GM19238 (cell line): ENCODE measurements around the gene CD2BP2.
"Not testable (repeated sequence)": the region's sequence is repeated elsewhere in the genome, so short reads cannot be mapped to it uniquely, and the experiment has no call there.

ENCODE experiments used
- DNase-seq: peaks from one replicate; pipeline ENCODE4 v3.0.0; 2011; ENCODE audit warnings: low spot score; ENCODE audit not compliant: insufficient read length

CD2BP2 gene

DNA sequence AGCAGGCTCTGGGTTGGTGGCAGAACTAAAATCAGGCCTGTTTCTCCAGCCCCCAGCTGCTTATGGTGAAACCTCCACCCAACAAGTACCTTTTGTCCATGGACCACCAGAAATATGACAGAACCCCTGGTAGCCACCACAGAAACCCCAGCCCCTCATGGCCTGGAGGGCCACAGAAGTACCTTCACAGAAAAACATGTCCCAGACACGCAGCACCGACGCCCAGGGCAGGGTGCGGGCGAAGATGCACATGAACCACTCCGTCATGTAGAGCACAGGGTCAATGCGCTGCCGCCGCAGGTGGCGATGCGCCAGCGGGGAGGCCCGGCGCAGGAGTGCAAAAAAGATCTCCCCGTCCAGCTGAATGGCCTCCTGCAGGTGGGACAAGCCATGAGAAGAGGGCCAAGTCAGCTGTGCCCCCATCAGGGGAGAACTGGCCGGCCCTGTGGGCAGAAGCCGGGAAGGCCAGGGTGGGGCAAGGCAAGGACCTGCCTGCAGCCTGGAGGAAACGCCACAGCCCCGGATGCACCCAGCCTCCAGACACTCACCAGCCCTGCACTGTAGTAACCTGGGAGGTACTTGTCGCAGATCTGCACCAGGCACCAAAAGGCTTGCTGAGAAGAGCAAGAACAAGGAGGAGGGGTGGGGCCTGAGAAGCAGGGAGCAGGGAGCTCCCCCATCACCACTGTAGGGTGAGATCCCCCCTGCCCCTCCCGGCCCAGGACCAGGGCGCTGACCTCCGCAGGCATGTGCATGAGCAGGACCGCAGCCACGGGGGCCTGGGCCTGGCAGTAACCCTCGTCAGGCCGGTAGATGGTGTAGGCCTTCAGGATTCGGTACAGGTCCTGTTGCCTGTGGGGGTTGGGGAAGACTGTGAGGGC lies 4.1 kb upstream of the CD2BP2 start:
- no peak for DNase-seq

DNA sequence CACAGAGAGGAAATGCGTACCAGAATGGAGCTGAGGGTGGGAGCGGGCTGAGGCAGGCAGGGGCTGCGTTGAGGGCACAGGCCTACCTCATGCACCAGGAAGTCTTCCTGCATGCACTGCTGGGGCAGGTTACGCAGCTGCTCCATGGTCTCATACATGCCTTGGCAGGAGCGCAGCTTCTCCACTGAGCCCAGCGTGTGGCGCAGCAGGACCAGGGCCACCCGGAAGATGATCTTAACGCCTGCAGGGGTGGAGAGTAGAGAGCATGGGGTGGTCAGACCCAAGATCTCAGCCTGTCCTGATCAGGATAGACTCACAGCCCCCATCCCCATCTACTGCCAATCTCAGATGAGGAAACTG lies 3.4 kb upstream of the CD2BP2 start:
- DNase-seq, result no peak

DNA sequence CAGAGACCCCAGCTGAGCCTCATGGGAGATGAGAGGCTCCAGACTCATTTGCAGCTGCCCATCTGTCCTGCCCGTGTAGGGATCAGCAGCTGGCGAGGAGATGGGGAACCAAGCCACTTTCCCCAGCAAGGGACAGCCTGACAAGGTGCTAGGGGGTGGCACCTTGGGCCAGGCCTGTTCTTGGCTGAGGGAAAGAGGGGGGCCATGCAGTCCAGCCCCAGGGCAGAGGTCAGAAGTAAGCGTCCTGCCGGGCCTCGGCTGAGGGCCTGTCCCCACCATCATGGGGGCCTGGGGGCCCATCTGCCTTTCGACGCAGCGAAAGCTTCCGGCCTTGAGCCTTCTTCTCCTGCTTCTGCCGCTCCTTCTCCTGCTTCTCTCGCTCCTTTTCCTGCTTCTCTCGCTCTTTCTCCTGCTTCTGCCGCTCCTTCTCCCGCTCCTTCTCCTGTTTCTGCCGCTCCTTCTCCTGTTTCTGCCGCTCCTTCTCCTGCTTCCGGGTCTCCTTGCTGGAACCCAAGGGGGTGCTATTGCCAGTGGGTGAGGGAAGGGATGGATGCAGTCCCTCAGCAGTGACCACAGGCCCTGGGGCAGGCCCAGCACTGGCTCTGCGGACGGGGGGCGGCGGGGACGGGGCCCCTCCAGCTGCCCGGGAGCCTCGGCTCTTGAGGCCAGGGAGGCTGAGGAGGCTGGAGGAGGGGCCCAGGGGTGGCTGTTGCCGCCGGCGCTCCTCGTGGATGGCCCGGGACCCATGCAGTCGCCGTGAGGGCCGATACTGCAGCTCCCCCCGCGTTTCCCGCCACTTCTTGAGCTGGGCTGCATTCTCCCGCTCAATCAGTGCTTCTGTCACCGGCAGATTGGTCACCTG lies 2.8 kb upstream of the CD2BP2 start:
- DNase-seq, result no peak

DNA sequence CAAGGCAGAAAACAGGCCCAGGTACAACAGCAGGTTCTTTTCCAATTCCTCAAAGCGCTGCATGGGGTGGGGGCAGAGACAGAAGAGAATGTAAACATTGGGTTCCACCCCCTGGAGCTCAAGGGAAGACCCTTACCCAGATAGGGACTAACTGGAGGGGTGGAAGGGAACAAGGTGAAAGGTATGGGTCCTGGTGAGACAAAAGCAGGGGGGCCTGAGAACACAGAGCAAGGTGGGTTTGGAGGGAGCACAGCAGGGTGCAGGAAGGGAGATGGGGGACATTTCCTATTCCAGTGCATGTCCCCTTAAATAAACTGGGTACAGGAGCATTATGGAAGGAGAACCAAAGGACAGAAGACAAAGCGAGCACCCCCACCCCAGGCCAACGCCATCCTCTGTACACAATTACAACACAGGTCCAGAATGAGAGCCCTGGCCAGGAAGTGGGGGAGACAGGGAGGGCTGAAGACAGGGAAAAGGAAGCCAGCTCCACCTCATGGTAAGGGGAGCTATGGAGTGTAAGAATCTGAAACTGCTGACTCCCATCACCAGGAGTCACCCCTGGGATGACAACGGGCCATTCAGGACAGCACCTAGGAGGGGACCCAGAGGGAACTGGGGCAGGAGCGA lies 2.1 kb upstream of the CD2BP2 start:
- DNase-seq, result no peak

DNA sequence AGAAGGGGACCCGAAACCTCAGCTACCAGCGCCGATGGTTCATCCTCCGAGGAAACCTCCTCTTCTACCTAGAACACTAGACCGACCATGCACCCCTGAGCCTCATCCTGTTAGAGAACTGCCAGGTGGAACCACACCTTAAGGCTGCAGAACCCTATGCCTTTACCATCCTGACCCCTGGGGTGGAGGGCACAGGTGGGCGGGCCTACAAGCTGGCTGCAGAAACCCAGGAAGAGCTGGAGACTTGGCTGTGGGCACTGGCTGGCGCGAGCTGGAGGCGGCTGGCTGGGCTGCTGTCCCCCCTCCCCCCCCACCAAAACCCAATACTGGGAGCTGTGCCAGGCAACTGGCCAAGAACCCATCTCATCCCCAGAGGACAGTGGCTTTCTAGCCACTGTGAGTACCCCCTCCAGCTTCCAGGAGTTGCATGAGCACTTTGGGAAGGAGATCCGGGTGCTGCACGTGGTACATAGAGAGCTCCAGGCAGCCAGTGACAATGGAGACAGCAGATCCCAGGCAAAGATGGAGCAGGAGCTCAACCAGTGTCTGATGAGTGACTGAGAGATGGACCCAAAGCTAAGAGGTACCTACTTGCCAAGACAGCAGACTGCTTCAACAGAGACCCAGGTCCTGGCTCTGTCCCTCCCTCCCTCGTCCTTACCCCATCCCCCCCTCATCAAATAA lies 1.4 kb upstream of the CD2BP2 start:
- DNase-seq, result no peak

DNA sequence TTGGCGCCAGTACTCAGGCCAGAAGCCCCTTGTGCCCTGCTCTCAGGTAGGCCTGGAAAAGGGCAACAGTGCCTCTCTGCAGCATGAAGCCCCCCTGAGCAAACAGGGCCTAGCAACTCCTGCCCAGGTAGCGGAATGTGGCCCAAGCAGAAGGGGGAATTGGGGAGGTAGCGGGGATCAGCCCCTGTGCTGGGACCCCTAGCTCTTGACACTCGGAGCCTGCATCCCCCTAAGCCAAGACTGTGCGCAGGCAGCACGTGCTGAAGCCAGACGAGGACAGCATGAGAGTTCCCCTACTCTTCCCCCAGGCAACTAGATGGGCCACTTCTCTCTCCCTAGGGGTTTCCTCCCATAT lies 823 bp upstream of the CD2BP2 start:
- DNase-seq, result no peak

DNA sequence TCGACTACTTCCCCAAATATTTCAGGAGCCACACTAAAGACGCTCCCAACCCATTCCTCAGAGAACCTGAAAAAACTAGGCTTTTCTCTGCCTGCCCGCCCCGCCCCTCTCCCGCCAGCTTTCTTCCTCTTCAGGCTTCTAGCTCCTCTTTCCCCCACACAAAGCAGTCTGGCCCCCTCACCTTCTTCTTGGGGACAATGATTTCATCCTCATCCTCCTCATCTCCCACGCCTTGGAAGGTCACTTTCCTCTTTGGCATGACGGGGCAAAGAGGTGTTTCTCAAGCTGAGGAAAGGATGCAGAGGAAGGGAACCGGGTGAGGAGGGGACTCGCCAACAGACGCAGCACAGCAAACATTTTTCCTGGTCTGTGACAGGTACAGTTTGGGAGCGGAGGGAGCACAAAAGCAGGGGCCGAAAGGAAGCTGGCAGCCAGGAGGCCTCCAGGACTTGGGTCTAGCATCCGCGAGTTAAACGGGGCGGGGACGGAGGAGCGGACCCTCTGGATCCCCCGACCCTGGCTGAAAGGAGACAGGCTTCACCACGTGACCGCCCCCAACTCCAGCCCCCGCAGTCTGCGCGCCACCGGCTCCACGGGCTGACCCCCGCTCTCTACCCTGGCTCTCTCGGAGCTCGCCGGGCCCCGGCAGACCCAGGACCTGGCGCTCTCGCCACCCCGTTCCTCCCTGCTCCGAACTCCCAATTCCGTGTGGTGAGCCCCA lies 525 bp downstream of the CD2BP2 start:
- no peak for DNase-seq

DNA sequence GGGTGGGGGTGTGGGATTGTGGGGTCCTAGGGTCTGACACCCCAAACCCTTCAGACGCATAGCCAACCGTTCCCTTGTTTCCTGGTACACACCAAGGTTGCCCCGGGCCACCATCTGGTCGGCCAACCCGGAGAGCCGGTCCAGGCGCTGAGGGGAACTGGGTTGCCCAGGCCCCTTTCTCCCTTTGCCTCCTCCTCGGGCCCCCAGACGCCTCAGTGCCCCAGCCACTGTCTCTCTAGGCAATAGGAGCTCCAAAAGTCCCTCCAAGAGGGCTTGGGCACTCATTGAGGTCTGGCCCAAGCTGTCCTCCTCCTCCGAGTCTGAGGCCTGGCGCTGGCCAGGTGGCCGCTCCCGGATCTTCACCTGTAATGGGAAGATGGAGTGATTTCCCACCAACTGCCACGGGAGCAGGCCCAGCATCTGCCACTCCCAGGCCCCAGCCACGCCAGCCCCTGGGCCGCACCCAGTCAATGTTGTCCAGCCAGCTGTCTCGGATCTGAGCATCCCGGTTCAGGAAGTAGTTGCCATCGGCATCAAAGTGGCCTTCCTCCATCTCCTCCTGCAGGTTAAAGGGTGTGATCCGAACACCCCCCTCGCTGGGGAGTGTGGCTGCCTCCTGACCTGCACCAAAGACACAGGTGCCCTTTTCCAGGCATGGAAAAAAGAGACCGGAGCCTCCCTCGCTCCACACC lies 1.5 kb downstream of the CD2BP2 start:
- DNase-seq, result no peak

DNA sequence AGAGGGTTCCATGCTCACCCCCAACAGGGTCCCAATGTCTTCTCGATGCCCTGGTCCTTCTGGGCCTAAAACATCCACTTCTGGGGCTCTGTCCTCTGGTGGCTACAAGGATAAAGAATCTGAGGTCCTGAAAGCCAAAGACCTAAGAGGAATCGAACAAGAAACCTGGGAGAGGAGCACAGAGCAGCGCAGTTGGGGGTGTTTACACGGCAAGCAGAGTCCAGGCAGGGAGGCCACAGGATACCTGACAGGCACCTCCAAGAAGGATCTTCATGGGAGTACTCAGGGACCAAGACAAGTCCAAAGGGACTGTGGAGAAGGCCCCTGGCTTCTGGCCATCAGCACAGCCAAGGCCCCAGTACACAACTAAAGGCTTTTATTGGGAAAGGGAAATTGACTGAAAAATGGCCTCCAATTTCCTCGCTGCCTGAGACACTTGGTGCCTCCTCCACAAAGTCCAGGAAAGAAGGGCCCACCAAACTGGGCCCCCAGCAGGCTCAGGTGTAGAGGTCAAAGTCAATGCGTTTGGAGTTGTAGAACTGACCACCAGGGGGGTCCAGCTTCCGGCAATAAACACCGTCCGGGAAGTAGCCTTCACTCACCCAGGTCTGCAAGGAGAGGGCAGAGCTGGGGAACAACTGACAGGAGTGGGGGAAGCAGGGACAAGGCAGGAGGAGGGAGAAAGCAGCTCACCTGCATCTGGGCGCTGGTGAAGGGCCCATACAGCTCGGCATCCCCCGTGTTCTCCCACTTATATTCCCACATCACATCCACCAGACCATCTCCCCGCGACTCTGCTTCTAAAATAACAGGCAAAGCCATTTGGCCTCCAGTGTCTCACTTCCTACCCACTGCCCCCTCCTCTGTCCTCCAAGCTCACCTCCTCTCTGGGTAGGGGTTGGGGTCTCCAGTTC lies 2.4 kb downstream of the CD2BP2 start:
- DNase-seq, result no peak

DNA sequence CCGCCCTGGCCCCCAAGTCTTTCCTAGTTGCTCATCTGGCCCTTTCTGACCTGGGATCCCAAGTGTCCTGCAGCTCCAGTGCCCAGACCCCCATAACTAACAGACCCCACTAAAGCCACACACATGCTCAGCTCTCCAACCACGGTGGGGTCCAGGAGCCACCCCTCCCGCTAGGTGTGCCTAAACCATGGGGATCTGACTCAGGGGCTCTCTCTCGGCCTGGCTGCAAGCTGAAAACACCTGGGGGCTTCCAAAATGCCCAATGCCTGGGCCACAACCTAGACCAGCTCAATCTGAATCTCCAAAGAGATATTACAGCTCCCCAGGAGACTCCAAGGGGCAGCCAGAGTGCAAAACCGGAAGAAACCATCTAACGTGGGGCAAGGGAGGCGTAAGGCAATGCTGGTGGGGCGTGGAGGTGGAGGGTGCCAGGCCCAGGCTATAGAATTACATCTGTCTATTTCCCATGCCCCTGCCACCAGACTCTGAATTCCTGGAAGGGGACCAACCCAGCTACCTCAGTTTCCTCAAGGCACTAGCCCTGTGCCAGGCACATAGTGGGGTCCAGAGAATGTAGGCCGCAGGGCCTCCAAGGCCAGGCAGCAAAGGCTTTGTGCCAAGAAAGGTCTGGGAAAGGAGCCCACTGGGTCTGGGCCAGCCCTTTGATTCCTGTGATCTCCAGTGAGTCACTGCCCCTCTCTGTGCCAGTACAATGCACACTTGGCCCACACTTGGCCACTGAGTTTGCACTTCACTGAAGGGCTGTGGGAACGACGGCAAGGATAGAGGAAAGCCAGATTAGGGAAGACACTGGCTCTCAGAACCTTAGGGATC lies 3.3 kb downstream of the CD2BP2 start:
- no peak for DNase-seq

DNA sequence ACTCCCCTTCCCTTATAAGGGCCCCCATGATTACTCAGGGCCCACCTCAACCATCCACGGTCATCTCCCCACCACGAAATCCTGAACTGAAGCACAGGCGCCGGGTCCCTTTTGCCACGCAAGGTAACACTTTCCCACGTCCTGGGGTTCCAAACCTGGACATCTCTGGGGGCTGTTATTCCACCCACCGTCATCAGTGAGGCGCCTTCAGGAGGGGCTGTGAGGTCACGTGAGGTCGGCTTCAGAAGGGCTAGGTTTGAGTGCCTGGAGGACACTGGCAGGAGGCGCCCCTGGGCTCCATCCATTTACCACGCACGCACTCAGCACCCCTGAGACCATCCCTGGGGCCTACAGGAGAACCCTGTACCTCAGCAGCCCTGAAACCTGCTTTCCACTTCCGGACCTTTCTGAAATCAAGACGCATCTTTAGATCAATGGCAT lies 4.1 kb downstream of the CD2BP2 start:
- no peak for DNase-seq

DNA sequence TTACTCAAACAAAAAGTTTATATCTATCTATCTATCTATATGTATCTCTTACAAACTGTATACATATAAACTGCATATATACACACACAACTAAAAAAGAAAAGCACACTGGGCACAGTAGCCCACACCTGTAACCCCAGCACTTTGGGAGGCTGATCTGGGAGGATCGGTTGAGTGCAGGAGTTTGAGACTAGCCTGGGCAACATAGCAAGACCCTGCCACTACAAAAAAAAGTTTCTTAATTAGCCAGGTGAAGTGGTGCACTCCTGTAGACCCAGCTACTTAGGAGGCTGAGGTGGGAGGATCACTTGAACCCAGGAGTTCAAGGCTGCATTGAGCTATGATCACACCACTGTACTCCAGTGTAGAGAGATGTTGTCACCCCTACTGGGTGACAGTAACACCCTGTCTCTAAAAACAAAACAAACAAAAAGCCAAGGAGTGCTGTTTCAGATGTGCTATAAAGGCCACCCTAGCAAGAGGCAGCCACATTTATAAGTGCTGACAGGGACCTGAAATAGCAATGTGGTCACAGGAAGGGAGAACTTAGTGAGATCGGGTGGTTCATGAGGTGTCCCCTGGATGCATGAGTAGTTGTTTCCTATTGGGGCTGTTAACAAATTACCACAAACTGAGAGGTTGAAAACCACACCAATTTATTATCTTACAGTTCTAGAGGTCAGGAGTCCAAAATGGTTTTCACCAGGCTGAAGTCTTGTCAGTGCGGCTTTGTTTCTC lies 4.8 kb downstream of the CD2BP2 start:
- no peak for DNase-seq

DNA sequence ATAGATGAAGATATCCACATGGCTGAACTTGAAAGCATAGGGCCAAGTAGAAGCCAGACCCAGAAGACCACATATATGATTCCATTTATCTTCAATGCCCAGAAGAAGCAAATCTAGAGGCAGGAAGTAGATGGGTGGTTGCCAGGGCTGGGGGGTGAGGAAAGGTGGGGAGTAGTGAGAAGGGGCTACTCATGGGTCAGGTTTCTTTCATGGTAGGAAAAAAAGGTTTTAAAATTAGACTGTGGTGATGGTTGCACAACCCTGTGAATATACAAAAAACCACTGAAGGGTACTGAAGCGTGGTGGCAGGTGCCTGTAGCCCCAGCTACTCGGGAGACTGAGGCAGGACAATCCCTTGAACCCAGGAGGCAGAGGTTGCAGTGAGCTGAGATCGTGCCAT lies 5.4 kb downstream of the CD2BP2 start:
- no peak for DNase-seq

DNA sequence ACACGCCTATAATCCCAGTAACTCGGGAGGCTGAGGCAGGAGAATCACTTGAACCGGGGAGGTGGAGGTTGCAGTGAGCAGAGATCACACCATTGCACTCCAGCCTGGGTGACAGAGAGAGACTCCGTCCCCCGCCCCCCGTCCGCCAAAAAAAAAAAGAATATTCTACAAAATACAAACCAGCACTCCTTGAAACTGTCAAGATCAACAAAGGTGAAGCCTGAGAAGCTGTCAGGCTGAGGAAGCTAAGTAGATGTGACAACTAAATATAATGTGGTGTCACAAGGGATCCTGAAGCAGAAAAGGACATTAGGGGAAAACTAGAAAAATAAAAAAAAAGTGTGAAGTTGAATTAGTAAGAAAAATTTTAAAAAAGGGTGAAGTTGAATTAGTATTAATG lies 6.2 kb downstream of the CD2BP2 start:
- no peak for DNase-seq

DNA sequence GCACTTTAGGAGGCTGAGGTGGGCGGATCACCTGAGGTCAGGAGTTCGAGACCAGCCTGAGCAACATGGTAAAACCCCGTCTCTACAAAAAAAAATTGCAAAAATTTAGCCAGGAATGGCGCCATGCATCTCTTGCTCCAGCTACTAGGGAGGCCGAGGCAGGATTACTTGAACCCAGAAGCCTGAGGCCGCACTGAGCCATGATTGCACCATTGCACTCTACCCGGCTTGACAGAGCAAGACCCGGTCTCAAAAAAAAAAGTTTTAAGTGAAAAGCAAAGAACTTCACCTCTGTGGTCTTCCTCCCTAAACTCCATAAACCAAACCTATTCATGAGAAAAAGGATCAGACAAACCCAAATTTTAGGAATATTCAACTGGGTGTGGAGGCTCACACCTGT lies 7.0 kb downstream of the CD2BP2 start:
- DNase-seq, result no peak

DNA sequence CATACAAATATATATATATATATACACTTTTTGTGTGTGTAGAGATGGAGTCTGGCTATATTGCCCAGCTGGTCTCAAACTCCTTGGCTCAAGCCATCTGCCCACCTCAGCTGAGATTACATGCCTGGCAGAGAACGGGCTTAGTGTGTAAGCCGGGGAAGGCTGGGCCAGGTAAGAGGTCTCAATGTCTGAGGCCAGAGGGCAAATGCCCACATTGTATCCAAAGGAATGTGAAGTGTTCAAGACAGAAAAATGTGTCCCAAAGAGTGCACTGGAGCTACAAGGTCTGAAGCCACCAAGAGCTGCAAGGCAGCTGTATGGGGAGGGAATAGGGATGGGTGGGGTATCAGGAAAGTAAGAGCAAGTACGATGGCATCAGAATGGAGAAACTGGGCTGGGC lies 8.8 kb downstream of the CD2BP2 start:
- DNase-seq, result no peak

DNA sequence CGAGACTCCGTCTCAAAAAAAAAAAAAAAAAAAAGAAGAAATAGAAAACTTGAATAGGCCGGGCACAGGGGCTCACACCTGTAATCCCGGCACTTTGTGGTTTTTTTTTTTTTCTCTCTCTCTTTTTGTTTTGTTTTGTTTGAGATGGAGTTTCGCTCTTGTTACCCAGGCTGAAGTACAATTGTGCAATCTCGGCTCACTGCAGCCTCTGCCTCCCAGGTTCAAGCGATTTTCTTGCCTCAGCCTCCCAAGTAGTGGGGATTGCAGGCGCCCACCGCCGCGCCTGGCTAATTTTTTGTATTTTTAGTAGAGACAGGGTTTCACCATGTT lies 11.7 kb downstream of the CD2BP2 start:
- DNase-seq, result not testable (repeated sequence)
